Measurements from ENCODE around the gene TXNRD2.

The TXNRD2 gene

GRCh38 chr22:19844377-19845053, 97.1 kb downstream of the TXNRD2 start:
- no peak for TF ChIP-seq CTCF (IDR thresholded peaks at IDR 0.05; ENCODE audit: extremely low read depth, insufficient read depth, missing control alignments)
- peak; percentile 9 for DNase-seq (ENCODE audit: low spot score)
- in situ Hi-C loops (cut with MboI; ENCODE audit: low pct_unique_long_range_greater_than_20kb, low sequenced_read_pairs, unreplicated experiment), result no loop called here

GRCh38 chr22:19843857-19844376, 97.7 kb downstream of the TXNRD2 start:
- in situ Hi-C loops (cut with MboI; ENCODE audit: low pct_unique_long_range_greater_than_20kb, low sequenced_read_pairs, unreplicated experiment), result no loop called here
- TF ChIP-seq CTCF (IDR thresholded peaks at IDR 0.05; ENCODE audit: extremely low read depth, insufficient read depth, missing control alignments), result no peak
- DNase-seq (ENCODE audit: low spot score), result peak; percentile 3

GRCh38 chr22:19843107-19843856, 98.3 kb downstream of the TXNRD2 start:
- no peak for TF ChIP-seq CTCF (IDR thresholded peaks at IDR 0.05; ENCODE audit: extremely low read depth, insufficient read depth, missing control alignments)
- in situ Hi-C loops (cut with MboI; ENCODE audit: low pct_unique_long_range_greater_than_20kb, low sequenced_read_pairs, unreplicated experiment), result no loop called here
- peak; percentile 3 for DNase-seq (ENCODE audit: low spot score)

GRCh38 chr22:19842393-19843106, 99.1 kb downstream of the TXNRD2 start:
- DNase-seq (ENCODE audit: low spot score), result peak; percentile 4
- TF ChIP-seq CTCF (IDR thresholded peaks at IDR 0.05; ENCODE audit: extremely low read depth, insufficient read depth, missing control alignments), result no peak
- in situ Hi-C loops (cut with MboI; ENCODE audit: low pct_unique_long_range_greater_than_20kb, low sequenced_read_pairs, unreplicated experiment), result no loop called here

- in situ Hi-C loops (cut with MboI; ENCODE audit: low pct_unique_long_range_greater_than_20kb, low sequenced_read_pairs, unreplicated experiment), result no loop called here
- no peak for TF ChIP-seq CTCF (IDR thresholded peaks at IDR 0.05; ENCODE audit: extremely low read depth, insufficient read depth, missing control alignments)
- peak; percentile 47 for DNase-seq (ENCODE audit: low spot score)
Observed at GRCh38 chr22:19841641-19842392, 99.8 kb downstream of the TXNRD2 start.
